Activated B cell treated with CpG ODN at 0.5 μM for 24 hours (primary cell): Measurements from ENCODE around the gene TUT1. TPM values are rescaled to one million over a fixed set of nuclear protein-coding genes. Genes with fewer than 3 reads are reported as not detected.
A peak's percentile ranks its signal among the peaks of the same experiment; 100 is the strongest.

Experiments used
- ATAC-seq: fragments of 200-7000 bp; cut with Tn5 transposase; one replicate; pipeline ENCODE4 v1.10.0; 2021; ENCODE audit warnings: low read depth, mild to moderate bottlenecking, moderate library complexity
- CTCF ChIA-PET: fragments of 350-600 bp; sonication (Branson Sonifier 250); formaldehyde crosslinking; loops from one replicate; lab custom pipeline; 2021; ENCODE audit warnings: antibody characterized with exemption; lab: Charles Lee
- POLR2A ChIA-PET: fragments of 350-600 bp; sonication (Branson Sonifier 250); formaldehyde crosslinking; loops from one replicate; lab custom pipeline; 2021; ENCODE audit warnings: antibody characterized with exemption; lab: Charles Lee
- DNase-seq: peaks from one replicate; pipeline ENCODE4 v3.0.0; 2022
- H3K27ac Mint-ChIP-seq: one replicate; pipeline ENCODE4 v1.8.0; 2020; ENCODE audit warnings: mixed read lengths
- H3K27me3 Mint-ChIP-seq: one replicate; pipeline ENCODE4 v1.8.0; 2021; ENCODE audit warnings: mixed read lengths
- H3K36me3 Mint-ChIP-seq: one replicate; pipeline ENCODE4 v1.8.0; 2021; ENCODE audit warnings: low read depth, mixed read lengths
- H3K4me1 Mint-ChIP-seq: one replicate; pipeline ENCODE4 v1.8.0; 2021; ENCODE audit warnings: mixed read lengths
- H3K4me3 Mint-ChIP-seq: one replicate; pipeline ENCODE4 v1.8.0; 2020; ENCODE audit warnings: mild to moderate bottlenecking, mixed read lengths
- H3K9me3 Mint-ChIP-seq: one replicate; pipeline ENCODE4 v1.8.0; 2020; ENCODE audit warnings: mixed read lengths
- intact Hi-C: fragments of 100-400 bp; cut with micrococcal nuclease; formaldehyde crosslinking; loops from one replicate; pipeline ENCODE4 v1.15.1; 2024
- total RNA-seq: library from RNA; stranded (reverse); gene quantifications from 2 replicates; pipeline ENCODE4 v1.2.3, GENCODE V29; 2022
- TF ChIP-seq, protein P1 (sequence below): fragments of 200-600 bp; IDR thresholded peaks from one replicate; pipeline ENCODE4 v1.8.0; 2022; ENCODE audit warnings: antibody characterized with exemption, mild to moderate bottlenecking

The TUT1 gene
- total RNA-seq, 1 donor from 2014 or later, result 30.9 TPM

DNA sequence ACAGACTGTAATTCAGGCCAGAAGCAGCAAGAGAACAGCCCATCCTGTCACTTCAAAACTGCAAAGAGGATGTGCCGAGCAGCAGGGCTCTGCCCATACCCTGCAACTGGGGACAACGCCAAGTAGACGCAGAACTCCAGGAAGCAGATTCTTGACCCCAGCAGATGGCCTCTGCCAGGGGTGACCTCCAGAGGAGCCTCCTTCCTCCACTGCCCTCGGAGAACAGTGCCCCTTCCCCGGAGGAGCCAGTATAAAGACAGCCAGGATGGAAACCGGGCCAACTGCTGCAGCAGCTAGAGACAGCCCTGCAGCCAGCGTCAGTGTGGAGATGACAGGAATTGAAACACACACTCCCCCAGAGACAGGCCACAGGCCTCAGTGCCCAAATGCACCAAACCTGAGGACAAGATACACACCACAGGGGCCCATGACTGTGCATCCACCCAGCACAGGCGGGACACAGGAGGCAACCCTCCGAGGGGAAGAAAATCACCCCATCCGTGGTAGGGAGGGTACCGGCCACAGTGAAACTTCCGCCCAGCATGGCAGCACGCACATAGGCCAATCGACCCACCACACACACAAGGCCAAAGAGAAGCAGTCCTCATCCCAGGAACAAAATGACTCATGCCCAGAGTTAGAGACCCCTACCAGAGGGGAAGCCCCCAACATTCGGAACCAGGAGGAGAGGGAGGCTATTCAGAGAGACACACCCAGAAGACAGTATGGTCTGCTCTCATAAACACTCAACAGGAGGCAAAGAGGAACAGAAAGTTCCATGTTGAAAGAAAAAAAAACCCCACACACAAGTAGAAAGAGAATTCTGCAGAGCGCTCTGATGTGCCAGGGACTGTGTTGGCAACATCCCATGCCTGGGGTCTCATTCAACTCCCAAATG, 50.3 kb downstream of the TUT1 start:
- Mint-ChIP-seq H3K4me3 (peak overlapping the region; percentile 95), H3K27me3 (no peaks in the 10 kb centered on the region), H3K36me3 (peaks cover 18% of the 10 kb centered on the region), H3K4me1 (peaks cover 71% of the 10 kb centered on the region), H3K9me3 (no peaks in the 10 kb centered on the region), H3K27ac (peak overlapping the region; percentile 97)
- TF ChIP-seq, protein P1, sequence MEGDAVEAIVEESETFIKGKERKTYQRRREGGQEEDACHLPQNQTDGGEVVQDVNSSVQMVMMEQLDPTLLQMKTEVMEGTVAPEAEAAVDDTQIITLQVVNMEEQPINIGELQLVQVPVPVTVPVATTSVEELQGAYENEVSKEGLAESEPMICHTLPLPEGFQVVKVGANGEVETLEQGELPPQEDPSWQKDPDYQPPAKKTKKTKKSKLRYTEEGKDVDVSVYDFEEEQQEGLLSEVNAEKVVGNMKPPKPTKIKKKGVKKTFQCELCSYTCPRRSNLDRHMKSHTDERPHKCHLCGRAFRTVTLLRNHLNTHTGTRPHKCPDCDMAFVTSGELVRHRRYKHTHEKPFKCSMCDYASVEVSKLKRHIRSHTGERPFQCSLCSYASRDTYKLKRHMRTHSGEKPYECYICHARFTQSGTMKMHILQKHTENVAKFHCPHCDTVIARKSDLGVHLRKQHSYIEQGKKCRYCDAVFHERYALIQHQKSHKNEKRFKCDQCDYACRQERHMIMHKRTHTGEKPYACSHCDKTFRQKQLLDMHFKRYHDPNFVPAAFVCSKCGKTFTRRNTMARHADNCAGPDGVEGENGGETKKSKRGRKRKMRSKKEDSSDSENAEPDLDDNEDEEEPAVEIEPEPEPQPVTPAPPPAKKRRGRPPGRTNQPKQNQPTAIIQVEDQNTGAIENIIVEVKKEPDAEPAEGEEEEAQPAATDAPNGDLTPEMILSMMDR, result no peak
- peak; percentile 64 for DNase-seq
- intact Hi-C loops, result loop anchor here (1.0 to 5.0 kb wide), 7 partner anchors 10 to 97 kb away; partner anchors contain the start of gene TUT1
- ATAC-seq, result peak; percentile 66
- ChIA-PET CTCF (interaction anchor here (1.2 to 11.6 kb wide), 6 partner anchors 15 to 324 kb away, joined by 3 to 192 read pairs (median 22); partner anchors contain the start of gene TUT1), POLR2A (interaction anchor here (0.5 to 10.1 kb wide), 13 partner anchors 12 to 340 kb away, joined by 3 to 183 read pairs (median 8); partner anchors contain the start of genes C11orf98, CSKMT, EEF1G and INTS5)

DNA sequence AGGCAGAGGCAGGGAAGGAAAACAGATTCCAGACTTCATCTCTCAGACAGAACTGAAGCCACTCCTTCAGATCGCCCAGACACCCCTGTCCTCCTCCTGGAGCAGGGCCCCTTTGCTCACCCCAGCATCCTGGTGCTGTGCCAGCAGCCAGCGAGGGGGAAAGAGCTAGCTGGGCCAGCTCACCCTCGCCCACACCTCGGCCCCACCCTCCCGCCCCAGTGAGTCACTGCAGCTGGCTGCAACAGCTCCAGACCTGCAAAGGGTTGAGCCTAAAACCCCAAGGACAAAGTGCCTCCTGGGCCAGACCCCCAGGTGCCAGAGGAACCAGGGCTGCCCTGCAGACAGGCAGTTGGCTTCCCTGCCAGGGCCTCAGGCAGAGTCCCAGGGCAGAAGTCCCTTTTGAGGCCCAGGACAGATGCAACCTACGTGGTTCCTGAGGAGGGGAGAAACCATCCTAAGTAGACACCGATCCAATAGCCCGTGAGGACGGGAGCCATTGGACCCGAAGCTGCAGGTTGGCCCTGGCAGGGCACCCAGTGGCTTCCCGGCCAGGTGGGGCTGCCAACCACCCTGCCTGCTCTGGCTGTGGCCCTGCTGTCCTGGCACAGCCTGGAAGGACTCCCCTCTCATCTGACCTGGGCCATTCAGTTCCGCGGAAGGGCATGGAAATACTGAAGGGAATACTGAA, 51.9 kb downstream of the TUT1 start:
- H3K36me3 Mint-ChIP-seq, result peaks cover 22% of the 10 kb centered on the region
- peak overlapping the region; percentile 97 for H3K27ac Mint-ChIP-seq
- no peak for ATAC-seq
- ChIA-PET CTCF (interaction anchor here (7.2 to 11.6 kb wide), 2 partner anchors 17 to 116 kb away, joined by 159 to 192 read pairs; no protein-coding TSS in a partner anchor), POLR2A (interaction anchor here (1.1 to 10.1 kb wide), 6 partner anchors 13 to 302 kb away, joined by 6 to 183 read pairs (median 14); partner anchors contain the start of gene TUT1)
- TF ChIP-seq, protein P1, result no peak
- DNase-seq, result no peak
- peaks cover 65% of the 10 kb centered on the region for H3K4me1 Mint-ChIP-seq
- no peaks in the 10 kb centered on the region for H3K27me3 Mint-ChIP-seq
- intact Hi-C loops, result no loop called here
- peak overlapping the region; percentile 63 for H3K4me3 Mint-ChIP-seq
- no peaks in the 10 kb centered on the region for H3K9me3 Mint-ChIP-seq

- TF ChIP-seq, protein P1, result no peak
- Mint-ChIP-seq H3K4me3 (peak overlapping the region; percentile 63), H3K27ac (peak overlapping the region; percentile 97), H3K9me3 (no peaks in the 10 kb centered on the region), H3K27me3 (no peaks in the 10 kb centered on the region), H3K36me3 (peaks cover 30% of the 10 kb centered on the region), H3K4me1 (peaks cover 57% of the 10 kb centered on the region)
- POLR2A ChIA-PET, result interaction anchor here (1.1 to 10.1 kb wide), 5 partner anchors 14 to 303 kb away, joined by 6 to 183 read pairs (median 10); partner anchors contain the start of gene TUT1
- intact Hi-C loops, result no loop called here
- ATAC-seq (no peak), DNase-seq (no peak)
- CTCF ChIA-PET, result interaction anchor here (7.2 to 11.6 kb wide), 2 partner anchors 18 to 115 kb away, joined by 159 to 192 read pairs; no protein-coding TSS in a partner anchor
Observed at GRCh38 chr11:62538470-62539237, 52.7 kb downstream of the TUT1 start.

DNA sequence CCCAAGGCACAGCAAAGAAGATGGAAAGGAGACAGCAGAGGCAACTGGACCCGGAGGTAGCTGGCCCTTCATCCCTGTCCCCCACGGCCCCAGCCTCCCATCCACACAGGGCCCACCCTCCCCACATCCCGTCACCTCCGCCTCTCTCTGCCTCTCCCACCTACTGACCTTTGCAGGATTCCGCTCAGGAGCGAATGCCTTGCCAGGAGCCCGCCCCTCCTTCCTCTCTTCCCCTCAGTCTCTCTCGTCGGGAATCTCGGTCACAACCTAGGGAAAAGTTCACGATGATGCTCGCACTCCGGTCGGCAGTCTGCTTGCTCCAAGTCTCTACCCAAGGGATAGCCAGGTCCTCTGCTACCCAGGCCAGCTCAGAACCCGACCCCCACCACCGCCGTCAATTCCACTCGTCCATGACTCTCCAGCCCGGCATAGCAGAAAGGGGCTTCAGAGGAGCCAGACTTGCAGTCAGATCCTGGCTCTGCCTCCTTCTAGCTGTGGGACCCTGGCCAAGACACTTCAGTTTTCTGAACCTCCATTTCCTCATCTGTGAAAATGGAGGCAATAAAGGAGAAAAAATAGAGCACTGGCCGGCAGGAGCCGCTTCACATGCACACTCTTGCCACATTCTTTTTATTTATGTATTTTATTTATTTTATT, 54.9 kb downstream of the TUT1 start:
- POLR2A ChIA-PET, result interaction anchor here (0.7 to 10.1 kb wide), 2 partner anchors 16 to 28 kb away, joined by 3 to 183 read pairs; no protein-coding TSS in a partner anchor
- H3K27ac Mint-ChIP-seq, result no peak overlapping the region
- H3K9me3 Mint-ChIP-seq, result no peaks in the 10 kb centered on the region
- H3K27me3 Mint-ChIP-seq, result no peaks in the 10 kb centered on the region
- H3K4me1 Mint-ChIP-seq, result peaks cover 35% of the 10 kb centered on the region
- CTCF ChIA-PET, result interaction anchor here (0.6 to 2.1 kb wide), 2 partner anchors 24 to 28 kb away, joined by 4 to 5 read pairs; no protein-coding TSS in a partner anchor
- no peak for ATAC-seq
- no peak for DNase-seq
- intact Hi-C loops, result no loop called here
- no peak overlapping the region for H3K4me3 Mint-ChIP-seq
- TF ChIP-seq, protein P1, result no peak
- H3K36me3 Mint-ChIP-seq, result peaks cover 52% of the 10 kb centered on the region
